ENCODE results near the gene C14orf180. TPM values are rescaled to one million over a fixed set of nuclear protein-coding genes. Genes with fewer than 3 reads are reported as not detected.

C14orf180 gene
- total RNA-seq, 1 experiment from 2014 or later: not detected

DNA sequence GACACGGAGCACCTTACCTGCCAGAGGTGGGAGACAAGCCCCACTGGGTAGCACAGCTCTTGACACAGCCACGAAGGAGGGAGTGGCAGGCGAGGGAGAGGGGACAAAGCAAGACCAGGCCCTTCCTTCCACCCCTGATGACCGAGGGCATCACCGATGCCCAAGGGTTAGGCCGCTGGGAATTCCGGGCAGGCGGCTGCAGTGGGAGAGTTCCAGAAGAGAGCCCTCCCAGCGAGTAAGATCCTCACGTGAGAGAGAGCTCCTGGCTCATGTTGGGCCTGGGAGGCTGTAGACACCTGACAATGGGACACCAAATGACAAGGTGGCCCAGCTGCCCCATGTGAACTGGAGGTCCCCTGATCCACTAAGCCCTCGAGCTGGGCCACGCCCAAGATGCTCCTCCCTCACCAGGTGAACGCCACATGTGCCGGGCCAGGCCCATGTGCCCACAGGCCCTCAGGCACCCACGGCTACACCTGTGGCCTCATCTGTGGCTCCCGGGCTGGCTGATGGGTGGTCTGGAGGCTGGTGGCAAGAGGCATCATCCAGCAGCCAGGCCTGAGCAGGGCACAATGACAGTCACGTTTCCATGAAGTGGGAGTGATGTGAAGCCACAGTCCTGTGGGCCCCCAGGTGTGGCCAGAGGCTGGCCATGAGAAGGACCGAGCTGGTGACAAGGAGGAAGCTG is 32.1 kb upstream of the C14orf180 start:
- Histone ChIP-seq H2AK5ac (ENCODE audit: insufficient read length, low read length) (no peak overlapping the region), H3K23me2 (ENCODE audit: insufficient read length, low read depth, low read length, poor library complexity, severe bottlenecking) (no peaks in the 10 kb centered on the region), H3K79me2 (ENCODE audit: insufficient read depth, low read length) (no peaks in the 10 kb centered on the region), H3K4me2 (ENCODE audit: insufficient read depth, insufficient read length, low read length) (no peak overlapping the region), H4K91ac (ENCODE audit: insufficient read length, low read depth, low read length) (no peak overlapping the region), H2BK12ac (ENCODE audit: insufficient read length, low read depth, low read length) (no peak overlapping the region), H3K27ac (ENCODE audit: insufficient read length, low read depth, low read length) (no peak overlapping the region), H2BK5ac (ENCODE audit: insufficient read length, low read length) (no peak overlapping the region), H3K23ac (ENCODE audit: insufficient read length, low read depth, low read length) (no peak overlapping the region), H3K18ac (ENCODE audit: insufficient read length, low read depth, low read length) (no peak overlapping the region), H4K20me1 (ENCODE audit: control insufficient read depth, insufficient read depth, insufficient read length) (no peaks in the 10 kb centered on the region), H3K4ac (ENCODE audit: low read depth, low read length) (no peak overlapping the region), H2AFZ (ENCODE audit: low read length) (no peak overlapping the region), H4K5ac (ENCODE audit: insufficient read length, low read depth, low read length) (no peak overlapping the region), H3K9me3 (ENCODE audit: control insufficient read depth, low read depth, low read length) (no peaks in the 10 kb centered on the region), H3K27me3 (ENCODE audit: insufficient read depth, low read length) (no peaks in the 10 kb centered on the region), H2BK120ac (ENCODE audit: low read depth, low read length, poor library complexity, severe bottlenecking) (no peak overlapping the region), H3K79me1 (ENCODE audit: insufficient read depth, low read depth, low read length, poor library complexity, severe bottlenecking) (no peaks in the 10 kb centered on the region), H3K4me1 (ENCODE audit: insufficient read depth, low read length) (no peaks in the 10 kb centered on the region), H4K8ac (replicated peaks; ENCODE audit: insufficient read length, low read depth, low read length) (no peak overlapping the region), H3K56ac (ENCODE audit: insufficient read length, low read depth, low read length) (no peak overlapping the region), H3K9ac (ENCODE audit: extremely low read depth, insufficient read length, low read length) (no peak overlapping the region), H3T11ph (ENCODE audit: low read length) (no peak overlapping the region), H3K14ac (ENCODE audit: insufficient read depth, low read length) (no peak overlapping the region), H2BK20ac (ENCODE audit: low read depth, low read length, poor library complexity, severe bottlenecking) (no peak overlapping the region), H2BK15ac (ENCODE audit: low read depth, low read length) (no peak overlapping the region)
- Mint-ChIP-seq H3K27me3 (ENCODE audit: low read depth) (peaks cover 10% of the 10 kb centered on the region), H3K4me3 (no peak overlapping the region), H3K4me1 (peaks cover 17 to 23% of the 10 kb centered on the region in 2 experiments), H3K27ac (no peak overlapping the region), H3K36me3 (ENCODE audit: insufficient read depth in 1 of 3, low read depth in 3 of 3) (peaks cover 0 to 4% (median 0%) of the 10 kb centered on the region in 3 experiments; a peak in 1 of 7 replicates), H3K9me3 (peaks cover 0 to 6% of the 10 kb centered on the region in 2 experiments; a peak in 1 of 5 replicates)
- WGBS (ENCODE audit: extremely low coverage, insufficient read length, low lambda C conversion rate): no CpG with 5 or more reads among the region's 18 CpGs
- no peak for DNase-seq
- TF ChIP-seq, protein P1, sequence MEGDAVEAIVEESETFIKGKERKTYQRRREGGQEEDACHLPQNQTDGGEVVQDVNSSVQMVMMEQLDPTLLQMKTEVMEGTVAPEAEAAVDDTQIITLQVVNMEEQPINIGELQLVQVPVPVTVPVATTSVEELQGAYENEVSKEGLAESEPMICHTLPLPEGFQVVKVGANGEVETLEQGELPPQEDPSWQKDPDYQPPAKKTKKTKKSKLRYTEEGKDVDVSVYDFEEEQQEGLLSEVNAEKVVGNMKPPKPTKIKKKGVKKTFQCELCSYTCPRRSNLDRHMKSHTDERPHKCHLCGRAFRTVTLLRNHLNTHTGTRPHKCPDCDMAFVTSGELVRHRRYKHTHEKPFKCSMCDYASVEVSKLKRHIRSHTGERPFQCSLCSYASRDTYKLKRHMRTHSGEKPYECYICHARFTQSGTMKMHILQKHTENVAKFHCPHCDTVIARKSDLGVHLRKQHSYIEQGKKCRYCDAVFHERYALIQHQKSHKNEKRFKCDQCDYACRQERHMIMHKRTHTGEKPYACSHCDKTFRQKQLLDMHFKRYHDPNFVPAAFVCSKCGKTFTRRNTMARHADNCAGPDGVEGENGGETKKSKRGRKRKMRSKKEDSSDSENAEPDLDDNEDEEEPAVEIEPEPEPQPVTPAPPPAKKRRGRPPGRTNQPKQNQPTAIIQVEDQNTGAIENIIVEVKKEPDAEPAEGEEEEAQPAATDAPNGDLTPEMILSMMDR (conservative IDR thresholded peaks at IDR 0.05): no peak

All from H9 (cell line).